IMR-90 (cell line): ENCODE results near the gene PLA2G2D. TPM values are rescaled to one million over a fixed set of nuclear protein-coding genes. Genes with fewer than 3 reads are reported as not detected.

ENCODE experiments used
- ATAC-seq: fragments of 200-7000 bp; cut with Tn5 transposase; 2 replicates; pipeline ENCODE4 v1.9.1; 2020; ENCODE audit warnings: low read depth, mild to moderate bottlenecking, moderate library complexity
- BruUV-seq: library from RNA; stranded (reverse); fragments of 400-500 nt; replicated peaks from 2 replicates; lab custom pipeline; 2021; lab: Mats Ljungman, UMichigan
- CTCF ChIA-PET: fragments of 300-600 bp; formaldehyde crosslinking; extraction: SDS; loops from one replicate; lab custom pipeline; 2021; ENCODE audit warnings: antibody characterized with exemption; lab: Yijun Ruan, JAX
- POLR2A ChIA-PET: fragments of 300-600 bp; sonication (Branson Sonifier 250); formaldehyde crosslinking; loops from one replicate; lab custom pipeline; 2022; ENCODE audit warnings: antibody characterized with exemption; ENCODE audit not compliant: unreplicated experiment; lab: Charles Lee
- DNase-seq: peaks from one replicate; pipeline ENCODE4 v3.0.0; 2013
- H2AFZ ChIP-seq: replicated peaks from 2 replicates; pipeline ENCODE3; 2013; ENCODE audit warnings: low read length, mild to moderate bottlenecking; ENCODE audit not compliant: poor library complexity
- H2AK5ac ChIP-seq: 2 replicates; pipeline ENCODE4 v1.6.1; 2013; ENCODE audit warnings: low read depth, low read length, inconsistent platforms
- H2AK9ac ChIP-seq: replicated peaks from 2 replicates; pipeline ENCODE3; 2013; ENCODE audit warnings: mild to moderate bottlenecking, low read depth, low read length, moderate library complexity; ENCODE audit not compliant: poor library complexity
- H2BK120ac ChIP-seq: 2 replicates; pipeline ENCODE4 v1.6.1; 2013; ENCODE audit warnings: low read depth, low read length, inconsistent platforms
- H2BK15ac ChIP-seq: 3 replicates; pipeline ENCODE4 v1.6.1; 2013; ENCODE audit warnings: low read depth, low read length, inconsistent platforms
- H2BK20ac ChIP-seq: 2 replicates; pipeline ENCODE4 v1.6.1; 2013; ENCODE audit warnings: low read depth, mild to moderate bottlenecking, inconsistent platforms, low read length, moderate library complexity
- H2BK5ac ChIP-seq: 2 replicates; pipeline ENCODE4 v1.6.1; 2013; ENCODE audit warnings: mild to moderate bottlenecking, low read depth, low read length, inconsistent platforms; ENCODE audit not compliant: poor library complexity, severe bottlenecking
- H3K14ac ChIP-seq: replicated peaks from 2 replicates; pipeline ENCODE4 v1.6.1; 2013; ENCODE audit warnings: low read depth, low read length, inconsistent platforms
- H3K18ac ChIP-seq: 2 replicates; pipeline ENCODE4 v1.6.1; 2013; ENCODE audit warnings: low read depth, low read length, control low read depth
- H3K23ac ChIP-seq: 2 replicates; pipeline ENCODE4 v1.6.1; 2013; ENCODE audit warnings: low read depth, low read length, inconsistent platforms
- H3K27ac ChIP-seq: 2 replicates; pipeline ENCODE4 v1.5.1; 2013; ENCODE audit warnings: mild to moderate bottlenecking, control low read depth, low read length; ENCODE audit not compliant: insufficient read depth
- H3K27me3 ChIP-seq: 2 replicates; pipeline ENCODE4 v1.6.1; 2013; ENCODE audit warnings: low read length; ENCODE audit not compliant: control insufficient read depth, insufficient read depth
- H3K36me3 ChIP-seq: 2 replicates; pipeline ENCODE4 v1.6.1; 2013; ENCODE audit warnings: low read length, mixed read lengths; ENCODE audit not compliant: control insufficient read depth, insufficient read depth
- H3K4ac ChIP-seq: 2 replicates; pipeline ENCODE4 v1.6.1; 2013; ENCODE audit warnings: low read depth, low read length, inconsistent platforms
- H3K4me1 ChIP-seq: 2 replicates; pipeline ENCODE4 v1.6.1; 2013; ENCODE audit warnings: low read length, mixed read lengths; ENCODE audit not compliant: control insufficient read depth, insufficient read depth
- H3K4me2 ChIP-seq: 2 replicates; pipeline ENCODE4 v1.6.1; 2013; ENCODE audit warnings: low read depth, mild to moderate bottlenecking, control low read depth, low read length, moderate library complexity
- H3K4me3 ChIP-seq: 2 replicates; pipeline ENCODE4 v1.5.1; 2013; ENCODE audit warnings: low read depth, mild to moderate bottlenecking, control low read depth, low read length, moderate library complexity; ENCODE audit not compliant: insufficient read depth
- H3K56ac ChIP-seq: 2 replicates; pipeline ENCODE4 v1.6.1; 2013; ENCODE audit warnings: low read length, inconsistent platforms; ENCODE audit not compliant: insufficient read depth; ENCODE audit errors: extremely low read depth
- H3K79me1 ChIP-seq, 2 experiments: 2 replicates each; pipeline ENCODE4 v1.6.1; 2013; ENCODE audit warnings: low read length in 2 of 2, inconsistent platforms in 1 of 2, low read depth in 1 of 2
- H3K9ac ChIP-seq: 2 replicates; pipeline ENCODE4 v1.6.1; 2013; ENCODE audit warnings: low read depth, low read length, control low read depth
- H3K9me1 ChIP-seq: 2 replicates; pipeline ENCODE4 v1.6.1; 2013; ENCODE audit warnings: low read length, inconsistent platforms; ENCODE audit not compliant: insufficient read depth
- H3K9me3 ChIP-seq: 2 replicates; pipeline ENCODE4 v1.6.1; 2013; ENCODE audit warnings: low read length; ENCODE audit not compliant: control insufficient read depth, insufficient read depth
- H4K20me1 ChIP-seq: 2 replicates; pipeline ENCODE4 v1.6.1; 2013; ENCODE audit warnings: low read length, inconsistent platforms; ENCODE audit not compliant: insufficient read depth
- H4K5ac ChIP-seq: 2 replicates; pipeline ENCODE4 v1.6.1; 2013; ENCODE audit warnings: mild to moderate bottlenecking, low read depth, low read length, control low read depth
- H4K8ac ChIP-seq, 2 experiments: 2 replicates each; pipeline ENCODE4 v1.6.1; 2013; ENCODE audit warnings: low read depth in 2 of 2, low read length in 2 of 2, control low read depth in 1 of 2, inconsistent platforms in 1 of 2
- H4K91ac ChIP-seq: 2 replicates; pipeline ENCODE4 v1.6.1; 2013; ENCODE audit warnings: low read depth, low read length, inconsistent platforms; ENCODE audit not compliant: insufficient read depth
- BHLHE40 ChIP-seq: fragments of 150-350 bp; IDR thresholded peaks from 2 replicates; pipeline ENCODE4 v1.6.1; 2016; ENCODE audit warnings: mild to moderate bottlenecking, low read depth, low read length
- CEBPB ChIP-seq: IDR thresholded peaks from 2 replicates; pipeline ENCODE4 v1.6.1; 2012; ENCODE audit warnings: low read depth, low read length, improper control_type of control experiment
- ELK1 ChIP-seq: fragments of 150-350 bp; IDR thresholded peaks from 2 replicates; pipeline ENCODE4 v1.6.1; 2016; ENCODE audit warnings: low read depth, mild to moderate bottlenecking, low read length, moderate library complexity, borderline replicate concordance
- MAFK ChIP-seq: IDR thresholded peaks from 2 replicates; pipeline ENCODE4 v1.6.1; 2012; ENCODE audit warnings: low read depth, low read length, improper control_type of control experiment
- MAZ ChIP-seq: IDR thresholded peaks from 2 replicates; pipeline ENCODE4 v1.6.1; 2012; ENCODE audit warnings: low read depth, mild to moderate bottlenecking, low read length, improper control_type of control experiment, moderate library complexity, borderline replicate concordance
- MXI1 ChIP-seq: IDR thresholded peaks from 2 replicates; pipeline ENCODE4 v1.6.1; 2012; ENCODE audit warnings: low read depth, mild to moderate bottlenecking, low read length, moderate library complexity, borderline replicate concordance
- NFE2L2 ChIP-seq: fragments of 150-350 bp; IDR thresholded peaks from 2 replicates; pipeline ENCODE4 v1.6.1; 2016; ENCODE audit warnings: low read depth, mild to moderate bottlenecking, low read length
- RAD21 ChIP-seq: IDR thresholded peaks from 2 replicates; pipeline ENCODE4 v1.6.1; 2012; ENCODE audit warnings: low read length, improper control_type of control experiment
- RCOR1 ChIP-seq: IDR thresholded peaks from 2 replicates; pipeline ENCODE4 v1.6.1; 2012; ENCODE audit warnings: mild to moderate bottlenecking, low read length, improper control_type of control experiment; ENCODE audit not compliant: insufficient replicate concordance
- RFX5 ChIP-seq: IDR thresholded peaks from 2 replicates; pipeline ENCODE4 v1.8.0; 2012; ENCODE audit warnings: low read depth, mild to moderate bottlenecking, low read length, moderate library complexity
- SMC3 ChIP-seq: fragments of 150-350 bp; IDR thresholded peaks from 2 replicates; pipeline ENCODE4 v1.6.1; 2016; ENCODE audit warnings: low read depth, mild to moderate bottlenecking, antibody characterized with exemption, low read length, moderate library complexity
- USF2 ChIP-seq: fragments of 150-350 bp; IDR thresholded peaks from 2 replicates; pipeline ENCODE4 v1.6.1; 2017; ENCODE audit warnings: mild to moderate bottlenecking, antibody characterized with exemption, low read length, low read depth
- WGBS, 2 experiments: methylation state at CpG; one replicate each; pipeline versions ENCODE4 v1.1.5 to v1.1.7; 2013; ENCODE audit warnings: missing lambda C conversion rate in 2 of 2; ENCODE audit not compliant: insufficient read length in 1 of 2; ENCODE audit errors: extremely low coverage in 2 of 2; 5-methylcytosine and 5-hydroxymethylcytosine counted together
- dilution Hi-C: fragments of 300-500 bp; cut with HindIII; formaldehyde crosslinking; loops from one replicate; pipeline ENCODE4 v1.14.3; 2018; ENCODE audit warnings: low sequenced_read_pairs; ENCODE audit not compliant: unreplicated experiment
- in situ Hi-C: fragments of 300-500 bp; cut with MboI; formaldehyde crosslinking; loops from 3 replicates; pipeline ENCODE4 v1.14.3; 2019; ENCODE audit warnings: low sequenced_read_pairs, inconsistent platforms, mixed read lengths
- intact Hi-C: fragments of 100-400 bp; cut with micrococcal nuclease; formaldehyde crosslinking; loops from 2 replicates; pipeline ENCODE4 v1.10.0; 2022
- polyA plus RNA-seq, 3 experiments: library from polyadenylated mRNA; depleted of rRNA; stranded (reverse); fragments of >200 nt; gene quantifications; 2 replicates each; pipeline ENCODE4 v1.2.3, GENCODE V29; 2012; ENCODE audit warnings: low replicate concordance in 1 of 3
- total RNA-seq: library from RNA; depleted of rRNA; stranded (reverse); fragments of >200 nt; gene quantifications from 2 replicates; pipeline ENCODE4 v1.2.3, GENCODE V29; 2012

Gene PLA2G2D
- total and polyA plus RNA-seq, 2 of the 4 experiments (the other 2 are of a cell fraction): not detected

GRCh38 chr1:20138961-20139550 lies 19.7 kb upstream of the PLA2G2D start, which contains the start of gene PLA2G2F:
TSS of gene PLA2G2F (plus strand) at chr1:20139323. CDS start at chr1:20139428, 105 bp downstream.
- peak within 1 kb of the TSS; percentile 42 for H2AK9ac ChIP-seq
- in situ Hi-C loops: no loop called here
- ATAC-seq (no peak), DNase-seq (no peak)
- no peak within 1 kb of the TSS for H2BK15ac ChIP-seq
- dilution Hi-C loops: no loop called here
- no peak within 1 kb of the TSS for H3K4me2 ChIP-seq
- BruUV-seq: no TSS peak
- no peak within 1 kb of the TSS for H3K18ac ChIP-seq
- WGBS, 2 experiments: 80% methylated on average over 1 of the region's 9 CpGs; no CpG with 5 or more reads in 1 of the 2 experiments
- H2BK120ac ChIP-seq: no peak within 1 kb of the TSS
- CTCF ChIA-PET: no interaction called here
- no peaks in the 10 kb centered on the region for H3K36me3 ChIP-seq
- H4K20me1 ChIP-seq: no peaks in the 10 kb centered on the region; the same call in 1 of the 2 replicates
- H3K4ac ChIP-seq: no peak within 1 kb of the TSS
- H3K9me3 ChIP-seq: no peaks in the 10 kb centered on the region
- no peaks in the 10 kb centered on the region for H3K79me1 ChIP-seq
- H3K27ac ChIP-seq: no peak within 1 kb of the TSS
- H2AK5ac ChIP-seq: no peak within 1 kb of the TSS
- intact Hi-C loops: no loop called here
- no peak within 1 kb of the TSS for H3K14ac ChIP-seq
- POLR2A ChIA-PET: no interaction called here
- no peak within 1 kb of the TSS for H2AFZ ChIP-seq
- no peak within 1 kb of the TSS for H2BK20ac ChIP-seq
- peaks cover 18% of the 10 kb centered on the region for H3K27me3 ChIP-seq
- H4K5ac ChIP-seq: no peak within 1 kb of the TSS
- H4K8ac ChIP-seq: no peak within 1 kb of the TSS
- no peak within 1 kb of the TSS for H4K91ac ChIP-seq
- no peak within 1 kb of the TSS for H3K9ac ChIP-seq
- no peak within 1 kb of the TSS for H2BK5ac ChIP-seq
- no peak for TF ChIP-seq MAFK
- no peak for TF ChIP-seq RAD21
- TF ChIP-seq RCOR1: no peak
- TF ChIP-seq USF2: no peak
- TF ChIP-seq MAZ: no peak
- TF ChIP-seq NFE2L2: no peak
- TF ChIP-seq BHLHE40: no peak
- TF ChIP-seq CEBPB: no peak
- TF ChIP-seq MXI1: no peak
- no peak for TF ChIP-seq SMC3
- no peak for TF ChIP-seq ELK1
- TF ChIP-seq RFX5: no peak
- no peak within 1 kb of the TSS for H3K23ac ChIP-seq
- no peak within 1 kb of the TSS for H3K56ac ChIP-seq
- no peak within 1 kb of the TSS for H3K4me3 ChIP-seq
- H3K9me1 ChIP-seq: 0 out of 2 replicates have a peak, but pooled peaks cover 3% of the 10 kb centered on the region
- no peaks in the 10 kb centered on the region for H3K4me1 ChIP-seq
